ENCODE measurements around the gene HUWE1. TPM values are rescaled to one million over a fixed set of nuclear protein-coding genes. Genes with fewer than 3 reads are reported as not detected.

Gene HUWE1
- total RNA-seq, 4 donors from 2014 or later, result 104 to 117 (median 112) TPM

- TF ChIP-seq CTCF (IDR thresholded peaks at IDR 0.05; ENCODE audit: low read depth), result no peak
Measured at GRCh38 chrX:53605004-53605403, 81.5 kb downstream of the HUWE1 start.

- no peak for TF ChIP-seq CTCF (IDR thresholded peaks at IDR 0.05; ENCODE audit: low read depth)
Measured at GRCh38 chrX:53599781-53600396, 86.6 kb downstream of the HUWE1 start.

GRCh38 chrX:53598169-53598568, 88.3 kb downstream of the HUWE1 start:
- TF ChIP-seq CTCF (IDR thresholded peaks at IDR 0.05; ENCODE audit: low read depth), result no peak

- TF ChIP-seq CTCF (IDR thresholded peaks at IDR 0.05; ENCODE audit: low read depth), result no peak
Measured at GRCh38 chrX:53595266-53595810, 91.2 kb downstream of the HUWE1 start.

GRCh38 chrX:53594354-53594753, 92.2 kb downstream of the HUWE1 start:
- no peak for TF ChIP-seq CTCF (IDR thresholded peaks at IDR 0.05; ENCODE audit: low read depth)

- TF ChIP-seq CTCF (IDR thresholded peaks at IDR 0.05; ENCODE audit: low read depth), result no peak
Measured at GRCh38 chrX:53587795-53588420, 98.6 kb downstream of the HUWE1 start.

- no peak for TF ChIP-seq CTCF (IDR thresholded peaks at IDR 0.05; ENCODE audit: low read depth)
Measured at GRCh38 chrX:53584891-53585290, 101.6 kb downstream of the HUWE1 start.
